Esophagus squamous epithelium (tissue), 5 donors: ENCODE data around the gene CENPS. TPM values are rescaled to one million over a fixed set of nuclear protein-coding genes. Genes with fewer than 3 reads are reported as not detected.

Source experiments
- DNase-seq: peaks from one replicate; lab custom pipeline; 2025; lab: John Stamatoyannopoulos, UW
- H3K27ac ChIP-seq, 4 donors: fragments of 200-600 bp; sonication (generic); one replicate each; pipeline ENCODE4 v1.5.1; 2016 to 2019; ENCODE audit warnings: mild to moderate bottlenecking in 1 of 4
- H3K27me3 ChIP-seq, 4 donors: fragments of 200-600 bp; sonication (generic); 1 replicate in 3 of 4; 2 replicates in 1 of 4; pipeline versions ENCODE4 v1.5.1 to v1.6.0; 2017 to 2021; ENCODE audit warnings: antibody characterized with exemption in 1 of 4
- H3K36me3 ChIP-seq, 3 donors: fragments of 200-600 bp; sonication (generic); one replicate each; pipeline ENCODE4 v1.5.1; 2016 to 2019
- H3K4me1 ChIP-seq, 3 donors: fragments of 200-600 bp; sonication (generic); one replicate each; pipeline ENCODE4 v1.5.1; 2017 to 2019
- H3K4me3 ChIP-seq, 4 donors: fragments of 200-600 bp; sonication (generic); 1 replicate in 3 of 4; 2 replicates in 1 of 4; pipeline ENCODE4 v1.5.1; 2016 to 2019; ENCODE audit warnings: mild to moderate bottlenecking in 2 of 4, moderate library complexity in 1 of 4
- H3K9me3 ChIP-seq, 3 donors: fragments of 200-600 bp; sonication (generic); one replicate each; pipeline ENCODE4 v1.5.1; 2016 to 2019
- CTCF ChIP-seq, 6 experiments: fragments of 450-650 bp in 4 of 6; fragments of 200-600 bp in 2 of 6; sonication (generic) in 2 of 6; IDR thresholded peaks; one replicate each; pipeline ENCODE4 v1.5.1; 2016 to 2019; ENCODE audit warnings: antibody characterized with exemption in 6 of 6, mild to moderate bottlenecking in 4 of 6, moderate library complexity in 4 of 6
- POLR2A ChIP-seq, 4 donors: fragments of 450-650 bp; IDR thresholded peaks; one replicate each; pipeline ENCODE4 v1.6.1; 2017; ENCODE audit warnings: antibody characterized with exemption in 4 of 4, mild to moderate bottlenecking in 4 of 4, moderate library complexity in 3 of 4
- WGBS, 2 donors: methylation state at CpG; one replicate each; pipeline ENCODE4 v1.1.5; 2018; 5-methylcytosine and 5-hydroxymethylcytosine counted together
- intact Hi-C: fragments of 100-400 bp; cut with DNase I; formaldehyde crosslinking; loops from one replicate; pipeline ENCODE4 v1.15.0; 2022
- total RNA-seq, 4 donors: library from RNA; depleted of rRNA; stranded (reverse); fragments of >200 nt; gene quantifications; one replicate each; pipeline ENCODE4 v1.1.0, GENCODE V29; 2016
- donor health status: DM: yes; HTN: yes; CAD: no.

CENPS gene
- total RNA-seq, 4 donors from 2014 or later, result 5.6 to 15.7 (median 6.1) TPM

DNA sequence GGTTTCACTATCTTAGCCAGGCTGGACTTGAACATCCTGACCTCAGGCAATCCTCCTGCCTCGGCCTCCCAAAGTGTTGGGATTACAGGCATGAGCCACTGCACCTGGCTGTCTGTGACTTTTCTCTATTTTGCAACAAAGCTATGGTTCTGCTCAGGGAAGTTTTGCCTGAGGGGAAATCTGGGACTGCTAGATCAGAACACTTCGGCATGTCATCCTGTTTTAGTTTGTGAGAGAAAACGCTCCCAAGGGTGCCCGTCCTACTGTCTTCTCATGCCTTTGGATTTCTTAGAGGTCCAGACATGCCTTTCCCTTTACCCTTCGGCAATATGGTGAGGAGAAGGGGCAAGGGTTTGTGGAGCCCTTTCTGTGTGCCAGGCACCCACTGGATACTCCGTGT lies 14.0 kb downstream of the CENPS start:
- Histone ChIP-seq H3K4me1 (no peaks in the 10 kb centered on the region), H3K27me3 (no peaks in the 10 kb centered on the region), H3K9me3 (no peaks in the 10 kb centered on the region), H3K4me3 (no peak overlapping the region), H3K36me3 (peaks cover 0 to 15% (median 0%) of the 10 kb centered on the region in 3 donors), H3K27ac (no peak overlapping the region)
- no peak for DNase-seq
- intact Hi-C loops, result no loop called here
- TF ChIP-seq CTCF (IDR thresholded peaks at IDR 0.05) (no peak), POLR2A (IDR thresholded peaks at IDR 0.05) (no peak)
- WGBS, 2 donors, result 74 to 88% methylated on average over 5 to 6 of the region's 6 CpGs

- H3K4me1 ChIP-seq, result no peaks in the 10 kb centered on the region
- TF ChIP-seq CTCF (IDR thresholded peaks at IDR 0.05), result no peak
- no peak for TF ChIP-seq POLR2A (IDR thresholded peaks at IDR 0.05)
- intact Hi-C loops, result no loop called here
These were observed 14.7 kb downstream of the CENPS start for GRCh38 chr1:10444795-10445397.

DNA sequence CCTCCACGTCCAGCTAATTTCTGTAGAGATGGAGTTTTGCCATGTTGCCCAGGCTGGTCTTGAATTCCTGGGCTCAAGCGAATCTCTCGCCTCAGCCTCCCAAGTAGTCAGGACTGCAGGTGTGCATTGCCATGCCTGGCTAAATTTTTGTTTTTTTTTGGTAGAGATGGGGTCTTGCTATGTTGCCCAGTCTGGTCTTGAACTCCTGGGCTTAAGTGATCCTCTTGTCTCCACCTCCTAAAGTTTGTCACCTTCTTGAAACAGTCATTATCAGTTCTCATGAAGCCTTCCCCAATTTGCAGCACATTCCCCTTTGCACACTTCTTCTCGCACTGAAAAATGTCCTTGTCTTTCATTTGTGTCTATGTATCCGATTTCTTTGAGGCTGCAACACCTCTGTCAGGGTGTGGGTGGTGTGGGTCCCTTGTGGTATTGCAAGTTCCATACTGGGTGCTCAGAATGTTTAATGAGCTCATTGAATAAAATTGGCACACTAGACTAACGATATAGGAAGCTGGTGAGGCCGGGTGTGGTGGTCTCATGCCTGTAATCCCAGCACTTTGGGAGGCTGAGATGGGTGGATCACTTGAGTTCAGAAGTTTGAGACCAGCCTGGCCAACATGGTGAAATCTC lies 16.7 kb downstream of the CENPS start:
- H3K4me1 ChIP-seq, result peaks cover 0 to 13% (median 8%) of the 10 kb centered on the region in 3 donors
- H3K9me3 ChIP-seq, result no peaks in the 10 kb centered on the region
- DNase-seq, result no peak
- no peaks in the 10 kb centered on the region for H3K36me3 ChIP-seq
- 92 to 96% methylated on average over 7 of the region's 7 CpGs for WGBS, 2 donors
- H3K27ac ChIP-seq, result no peak overlapping the region
- no peak overlapping the region for H3K4me3 ChIP-seq
- intact Hi-C loops, result no loop called here
- no peak for TF ChIP-seq POLR2A (IDR thresholded peaks at IDR 0.05)
- TF ChIP-seq CTCF (IDR thresholded peaks at IDR 0.05), result no peak
- no peaks in the 10 kb centered on the region for H3K27me3 ChIP-seq

More at GRCh38 chr1:10444795-10445397, 14.7 kb downstream of the CENPS start:
- 64 to 81% methylated on average over 7 of the region's 7 CpGs for WGBS, 2 donors
- H3K4me3 ChIP-seq, result no peak overlapping the region
- H3K27ac ChIP-seq, result no peak overlapping the region
- H3K9me3 ChIP-seq, result no peaks in the 10 kb centered on the region
- no peak for DNase-seq
- no peaks in the 10 kb centered on the region for H3K27me3 ChIP-seq
- peaks cover 0 to 10% (median 0%) of the 10 kb centered on the region in 3 donors for H3K36me3 ChIP-seq

- intact Hi-C loops, result no loop called here
- WGBS, 2 donors, result 85 to 93% methylated on average over 7 to 9 of the region's 10 CpGs
- Histone ChIP-seq H3K9me3 (no peaks in the 10 kb centered on the region), H3K27me3 (no peaks in the 10 kb centered on the region), H3K36me3 (no peaks in the 10 kb centered on the region), H3K4me1 (peaks cover 0 to 15% (median 8%) of the 10 kb centered on the region in 3 donors), H3K27ac (no peak within 1 kb of the TSS), H3K4me3 (no peak within 1 kb of the TSS)
- DNase-seq, result no peak
- TF ChIP-seq POLR2A (IDR thresholded peaks at IDR 0.05) (no peak), CTCF (IDR thresholded peaks at IDR 0.05) (no peak)
These were observed 19.5 kb downstream of the CENPS start, which contains the start of gene CORT for GRCh38 chr1:10449751-10450150. Gene CORT, plus strand, starts transcription at chr1:10450031. Its CDS starts 193 bp downstream, at chr1:10450224.

GRCh38 chr1:10450156-10450814 lies 20.1 kb downstream of the CENPS start:
- no peaks in the 10 kb centered on the region for H3K9me3 ChIP-seq
- no peaks in the 10 kb centered on the region for H3K36me3 ChIP-seq
- intact Hi-C loops, result no loop called here
- 71 to 72% methylated on average over 15 to 19 of the region's 21 CpGs for WGBS, 2 donors
- H3K27me3 ChIP-seq, result no peaks in the 10 kb centered on the region
- peaks cover 0 to 15% (median 8%) of the 10 kb centered on the region in 3 donors for H3K4me1 ChIP-seq
- no peak for TF ChIP-seq POLR2A (IDR thresholded peaks at IDR 0.05)
- TF ChIP-seq CTCF (IDR thresholded peaks at IDR 0.05), result no peak
- no peak for DNase-seq
- H3K27ac ChIP-seq, result no peak overlapping the region
- H3K4me3 ChIP-seq, result no peak overlapping the region
